ENCODE results near the gene CYP26B1. TPM values are rescaled to one million over a fixed set of nuclear protein-coding genes. Genes with fewer than 3 reads are reported as not detected.

CYP26B1 gene
- total and polyA plus RNA-seq, 2 of the 8 experiments (the other 6 are each of a cell fraction or from before 2014, with no cell fraction given): 0.06 to 0.69 TPM

DNA sequence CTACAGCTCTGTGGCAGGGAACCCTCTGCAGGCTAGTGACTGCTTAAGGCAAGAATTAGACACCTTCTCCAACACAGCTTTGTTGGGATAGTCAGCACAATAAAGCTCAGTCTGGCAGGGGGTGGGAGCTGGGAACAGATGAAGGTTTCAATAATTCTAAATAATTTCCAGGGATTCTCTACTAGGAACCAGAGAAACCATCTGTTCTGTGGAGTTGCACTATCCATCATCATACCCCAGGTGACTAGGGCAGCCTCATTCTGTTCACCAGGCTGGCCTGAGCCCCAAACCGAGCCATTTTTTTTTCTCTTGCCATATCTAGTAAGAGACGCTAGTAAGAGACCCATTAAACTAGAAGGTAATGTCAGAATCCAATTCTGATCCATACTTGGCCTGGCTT, 35.8 kb upstream of the CYP26B1 start:
- TF ChIP-seq JUN (IDR thresholded peaks at IDR 0.05; ENCODE audit: low read depth, low read length): no peak
- WGBS, 2 experiments (ENCODE audit: extremely low coverage in 1 of 2, insufficient coverage in 1 of 2, insufficient read length in 1 of 2, insufficient replicate concordance in 2 of 2, low coverage in 1 of 2, low lambda C conversion rate in 2 of 2, missing lambda C conversion rate in 1 of 2): 93% methylated on average over 2 of the region's 2 CpGs; no CpG with 5 or more reads in 1 of the 2 experiments
- Histone ChIP-seq H3K4me1 (replicated peaks in 1 of 4; ENCODE audit: control insufficient read depth in 3 of 4, insufficient read depth in 4 of 4, low read length in 3 of 4) (no peaks in the 10 kb centered on the region), H2AK5ac (ENCODE audit: low read depth, low read length) (no peak overlapping the region), H3K9me3 (ENCODE audit: insufficient read depth in 2 of 2, low read depth in 1 of 2, low read length in 1 of 2) (no peaks in the 10 kb centered on the region; a peak in 1 of 4 replicates), H2BK15ac (ENCODE audit: low read length) (no peak overlapping the region), H3K27ac (ENCODE audit: low read depth, low read length) (no peak overlapping the region), H3K79me1 (ENCODE audit: low read depth, low read length) (no peaks in the 10 kb centered on the region), H2BK120ac (replicated peaks; ENCODE audit: low read depth, low read length) (no peak overlapping the region), H4K8ac (ENCODE audit: extremely low read depth, insufficient read depth, low read length) (no peak overlapping the region), H3K4me3 (ENCODE audit: extremely low read depth in 1 of 4, insufficient read depth in 2 of 4, low read depth in 3 of 4, low read length in 4 of 4) (no peak overlapping the region), H4K91ac (replicated peaks; ENCODE audit: insufficient read length, low read length) (no peak overlapping the region), H3K18ac (ENCODE audit: extremely low read depth, low read length) (no peak overlapping the region), H3K27me3 (replicated peaks in 1 of 4; ENCODE audit: control insufficient read depth in 3 of 4, extremely low read depth in 1 of 4, insufficient read depth in 3 of 4, low read length in 3 of 4) (no peaks in the 10 kb centered on the region), H3K14ac (ENCODE audit: insufficient read length) (no peak overlapping the region), H3K23me2 (ENCODE audit: low read depth, low read length) (no peaks in the 10 kb centered on the region), H4K20me1 (replicated peaks in 1 of 2; ENCODE audit: control insufficient read depth in 1 of 2, insufficient read depth in 2 of 2, low read length in 2 of 2) (no peaks in the 10 kb centered on the region), H3K4me2 (ENCODE audit: insufficient read depth in 1 of 2, low read depth in 2 of 2, low read length in 2 of 2) (no peak overlapping the region), H2AFZ (ENCODE audit: low read length) (no peak overlapping the region), H2BK5ac (ENCODE audit: low read depth, low read length) (no peak overlapping the region), H3K9ac (replicated peaks in 1 of 4; ENCODE audit: extremely low read depth in 1 of 4, low read depth in 3 of 4, low read length in 3 of 4) (no peak overlapping the region), H3K56ac (replicated peaks; ENCODE audit: insufficient read length, low read depth, low read length) (no peak overlapping the region), H3K23ac (ENCODE audit: insufficient read length) (no peak overlapping the region), H3K36me3 (ENCODE audit: control insufficient read depth in 2 of 4, insufficient read depth in 4 of 4, low read length in 3 of 4) (no peaks in the 10 kb centered on the region), H2BK12ac (ENCODE audit: low read depth, low read length) (no peak overlapping the region), H3K79me2 (ENCODE audit: control insufficient read depth in 1 of 2, insufficient read depth in 2 of 2, low read length in 2 of 2) (no peaks in the 10 kb centered on the region), H4K5ac (ENCODE audit: insufficient read length, low read depth, low read length) (no peak overlapping the region), H2BK20ac (ENCODE audit: low read length) (no peak overlapping the region), H3K4ac (replicated peaks; ENCODE audit: insufficient read length, low read depth, low read length) (no peak overlapping the region)
- CTCF ChIA-PET (ENCODE audit: partially characterized antibody): interaction anchor here (0.6 to 1.3 kb wide), 3 partner anchors 11 to 266 kb away, joined by 3 read pairs; no protein-coding TSS in a partner anchor
- DNase-seq (ENCODE audit: low read depth in 1 of 2, low spot score in 2 of 2) (no peak), FAIRE-seq (no peak)
- POLR2A ChIA-PET (ENCODE audit: partially characterized antibody): no interaction called here

Measured in H1 (cell line).